VCaP (cell line): ENCODE data around the gene CALHM2.
A peak's percentile ranks its signal among the peaks of the same experiment; 100 is the strongest.
"Not testable (repeated sequence)": the region's sequence is repeated elsewhere in the genome, so short reads cannot be mapped to it uniquely, and the experiment has no call there.

Experiments
- H3K27ac ChIP-seq: fragments of 450-650 bp; 2 replicates; pipeline ENCODE4 v1.5.1; 2017
- TF ChIP-seq, protein P1 (sequence below): fragments of 450-650 bp; conservative IDR thresholded peaks from 2 replicates; pipeline ENCODE4 v1.5.1; 2017; ENCODE audit warnings: mild to moderate bottlenecking, moderate library complexity

Gene CALHM2

DNA sequence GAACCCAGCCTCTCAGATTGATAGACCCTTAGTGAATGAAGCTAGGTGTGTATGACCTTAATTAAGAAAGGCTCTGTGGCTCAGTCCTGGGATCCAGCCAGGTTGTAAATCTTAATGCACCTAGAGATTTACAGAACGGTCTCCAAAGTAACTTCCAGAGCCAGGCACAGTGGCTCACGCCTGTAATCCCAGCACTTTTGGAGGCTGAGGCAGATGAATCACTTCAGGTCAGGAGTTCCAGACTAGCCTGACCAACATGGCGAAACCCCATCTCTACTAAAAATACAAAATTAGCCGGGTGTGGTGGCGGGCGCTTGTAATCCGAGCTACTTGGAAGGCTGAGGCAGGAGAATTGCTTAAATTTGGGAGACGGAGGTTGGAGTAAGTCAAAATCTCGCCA, 24.3 kb downstream of the CALHM2 start:
- no peak overlapping the region for H3K27ac ChIP-seq
- TF ChIP-seq, protein P1, sequence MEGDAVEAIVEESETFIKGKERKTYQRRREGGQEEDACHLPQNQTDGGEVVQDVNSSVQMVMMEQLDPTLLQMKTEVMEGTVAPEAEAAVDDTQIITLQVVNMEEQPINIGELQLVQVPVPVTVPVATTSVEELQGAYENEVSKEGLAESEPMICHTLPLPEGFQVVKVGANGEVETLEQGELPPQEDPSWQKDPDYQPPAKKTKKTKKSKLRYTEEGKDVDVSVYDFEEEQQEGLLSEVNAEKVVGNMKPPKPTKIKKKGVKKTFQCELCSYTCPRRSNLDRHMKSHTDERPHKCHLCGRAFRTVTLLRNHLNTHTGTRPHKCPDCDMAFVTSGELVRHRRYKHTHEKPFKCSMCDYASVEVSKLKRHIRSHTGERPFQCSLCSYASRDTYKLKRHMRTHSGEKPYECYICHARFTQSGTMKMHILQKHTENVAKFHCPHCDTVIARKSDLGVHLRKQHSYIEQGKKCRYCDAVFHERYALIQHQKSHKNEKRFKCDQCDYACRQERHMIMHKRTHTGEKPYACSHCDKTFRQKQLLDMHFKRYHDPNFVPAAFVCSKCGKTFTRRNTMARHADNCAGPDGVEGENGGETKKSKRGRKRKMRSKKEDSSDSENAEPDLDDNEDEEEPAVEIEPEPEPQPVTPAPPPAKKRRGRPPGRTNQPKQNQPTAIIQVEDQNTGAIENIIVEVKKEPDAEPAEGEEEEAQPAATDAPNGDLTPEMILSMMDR: no peak

DNA sequence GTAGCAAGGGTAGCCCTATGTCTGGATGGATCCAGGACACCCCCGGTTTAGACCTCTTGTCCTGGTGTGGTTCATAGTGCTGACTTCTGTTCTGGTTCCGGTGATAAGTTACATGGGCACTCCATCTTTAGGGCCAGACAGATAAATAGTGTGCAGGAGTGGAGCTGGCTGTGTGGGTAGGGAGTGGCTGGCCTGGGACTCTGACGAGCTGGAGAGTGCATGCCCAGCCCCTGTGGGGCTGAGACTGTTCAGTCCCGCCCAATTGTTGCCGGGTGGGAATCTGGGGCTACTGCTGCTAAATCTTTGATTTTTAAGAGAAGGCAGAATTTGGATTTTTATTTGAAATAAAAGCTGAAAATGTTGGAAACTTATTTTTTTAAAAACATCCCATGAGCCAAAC, 28.4 kb downstream of the CALHM2 start:
- H3K27ac ChIP-seq: no peak overlapping the region
- TF ChIP-seq, protein P1: no peak

DNA sequence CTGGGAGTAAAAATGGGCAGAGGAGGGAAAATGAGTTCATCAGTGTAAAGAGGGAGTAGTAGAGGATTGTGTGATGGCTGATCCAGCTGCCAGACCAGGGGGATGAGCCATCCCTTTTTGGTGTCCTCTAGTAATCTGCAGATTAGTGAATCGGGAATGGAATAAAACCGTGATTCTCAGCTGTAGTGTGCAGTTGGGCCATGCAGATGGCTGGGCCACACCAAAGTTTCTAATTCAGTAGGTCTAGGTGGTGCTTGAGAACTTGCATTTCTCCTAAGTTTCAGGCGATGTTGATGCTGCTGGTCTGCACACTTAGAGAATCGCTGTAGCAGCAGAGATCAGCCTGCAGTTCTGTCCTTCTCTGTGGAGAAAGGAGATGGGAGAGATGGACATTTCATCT, 33.1 kb downstream of the CALHM2 start:
- no peak overlapping the region for H3K27ac ChIP-seq
- TF ChIP-seq, protein P1: no peak

DNA sequence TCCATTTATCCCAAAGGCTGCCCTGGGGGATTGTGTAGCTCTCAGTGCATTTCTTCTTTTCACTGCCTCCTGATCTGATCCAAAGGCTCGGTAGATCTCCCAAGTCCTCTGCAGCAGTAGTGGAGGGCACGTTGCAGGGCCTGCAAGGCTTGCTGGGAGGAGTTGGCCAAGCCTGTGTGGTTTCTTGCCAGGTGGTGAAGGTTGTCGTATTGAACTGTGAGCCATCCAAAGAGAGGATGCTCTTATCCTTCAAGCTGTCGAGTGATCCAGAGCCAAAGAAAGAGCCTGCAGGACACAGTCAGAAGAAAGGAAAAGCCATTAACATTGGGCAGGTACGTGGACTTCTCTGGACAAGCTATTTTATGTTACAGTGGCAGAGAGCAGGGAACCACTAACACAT, 34.6 kb downstream of the CALHM2 start:
- H3K27ac ChIP-seq: no peak overlapping the region
- TF ChIP-seq, protein P1: no peak

DNA sequence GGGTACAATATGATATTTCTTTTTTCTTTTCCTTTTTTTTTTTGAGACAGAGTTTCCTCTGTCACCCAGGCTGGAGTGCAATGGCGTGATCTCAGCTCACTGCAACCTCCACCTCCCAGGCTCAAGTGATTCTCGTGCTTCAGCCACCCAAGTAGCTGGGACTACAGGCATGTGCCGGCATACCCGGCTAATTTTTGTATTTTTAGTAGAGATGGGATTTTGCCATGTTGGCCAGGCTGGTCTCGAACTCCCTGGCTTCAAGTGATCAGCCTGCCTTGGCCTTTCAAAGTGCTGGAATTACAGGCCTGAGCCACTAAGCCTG, 35.1 kb downstream of the CALHM2 start:
- TF ChIP-seq, protein P1: peak; percentile 36; the same call in 1 of the 2 replicates
- not testable (repeated sequence) for H3K27ac ChIP-seq

DNA sequence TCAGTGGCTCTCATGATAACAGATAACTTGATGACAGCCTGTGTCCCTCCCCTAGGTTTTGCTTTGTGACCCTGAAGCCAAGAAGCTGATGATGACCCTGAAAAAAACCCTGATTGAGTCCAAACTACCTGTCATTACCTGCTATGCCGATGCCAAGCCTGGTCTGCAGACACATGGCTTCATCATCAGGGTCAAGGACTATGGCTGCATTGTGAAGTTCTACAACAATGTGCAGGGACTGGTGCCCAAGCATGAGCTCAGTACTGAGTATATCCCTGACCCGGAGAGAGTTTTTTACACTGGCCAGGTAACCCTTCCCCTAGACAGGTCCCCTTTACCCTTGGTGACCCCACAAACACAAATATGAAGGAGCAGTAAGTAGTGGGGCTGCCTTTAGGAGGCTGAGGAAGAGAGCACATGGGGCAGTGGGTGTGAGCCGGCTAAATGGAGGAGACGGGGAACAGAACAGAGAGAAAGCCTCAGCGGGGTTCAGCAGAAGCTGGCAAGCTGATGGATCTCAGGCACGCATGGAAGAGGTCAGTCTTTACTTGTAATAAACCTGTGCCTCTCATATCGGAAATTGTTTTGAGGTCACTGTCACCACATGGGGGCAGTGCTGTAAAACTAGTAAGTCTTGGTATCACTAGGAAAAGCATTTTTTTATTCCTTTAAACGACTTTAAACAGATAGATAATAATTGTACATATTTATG, 35.6 kb downstream of the CALHM2 start:
- TF ChIP-seq, protein P1: peak; percentile 76
- no peak overlapping the region for H3K27ac ChIP-seq

DNA sequence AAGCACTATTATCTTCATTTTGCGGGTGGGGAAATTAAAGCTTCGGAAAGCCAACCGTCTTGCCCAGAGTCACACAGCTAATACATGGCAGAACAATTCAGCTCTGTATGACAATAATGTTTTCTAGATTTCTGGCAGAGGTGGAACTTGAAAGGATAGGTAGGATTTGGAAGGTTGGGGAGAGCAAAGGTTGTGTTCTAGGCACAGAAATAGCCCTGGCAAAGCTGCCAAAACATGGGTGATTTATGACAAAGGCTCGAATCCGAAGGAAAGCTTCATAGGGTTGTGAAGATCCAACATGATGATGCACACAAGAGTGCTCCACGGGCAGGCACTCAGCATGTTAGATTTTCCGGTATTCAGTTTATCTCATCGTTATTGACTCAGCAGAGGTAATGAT, 36.6 kb downstream of the CALHM2 start:
- TF ChIP-seq, protein P1: no peak
- no peak overlapping the region for H3K27ac ChIP-seq
